ENCODE measurements around the gene OAS2.

GRCh38 chr12:112989806-112990205, 11.5 kb downstream of the OAS2 start:
- no peak for TF ChIP-seq CTCF (IDR thresholded peaks at IDR 0.05)
- no peak for TF ChIP-seq POLR2A (IDR thresholded peaks at IDR 0.05)

Measured in body of pancreas (tissue), 4 donors.